WTC11 (cell line): ENCODE results near the gene KLK11. TPM values are rescaled to one million over a fixed set of nuclear protein-coding genes. Genes with fewer than 3 reads are reported as not detected.

Experiments used
- ATAC-seq: fragments of 200-7000 bp; cut with Tn5 transposase; 2 replicates; pipeline ENCODE4 v1.10.0; 2021; ENCODE audit warnings: mild to moderate bottlenecking, moderate library complexity
- CTCF ChIA-PET: fragments of 300-600 bp; sonication (Branson Sonifier 250); formaldehyde crosslinking; loops from one replicate; lab custom pipeline; 2021; ENCODE audit warnings: antibody characterized with exemption; lab: Charles Lee
- POLR2A ChIA-PET: fragments of 350-600 bp; sonication (Branson Sonifier 250); formaldehyde crosslinking; loops from one replicate; lab custom pipeline; 2021; ENCODE audit warnings: antibody characterized with exemption; lab: Charles Lee
- DNase-seq: peaks from one replicate; pipeline ENCODE4 v3.0.0; 2021; ENCODE audit warnings: low spot score
- H3K27ac Mint-ChIP-seq: 2 replicates; pipeline ENCODE4 v1.8.0; 2021; ENCODE audit warnings: mixed read lengths
- H3K27me3 Mint-ChIP-seq: 2 replicates; pipeline ENCODE4 v1.8.0; 2021; ENCODE audit warnings: low read depth, mild to moderate bottlenecking, moderate library complexity, mixed read lengths
- H3K36me3 Mint-ChIP-seq: 2 replicates; pipeline ENCODE4 v1.8.0; 2021; ENCODE audit warnings: mixed read lengths
- H3K4me1 Mint-ChIP-seq: 2 replicates; pipeline ENCODE4 v1.8.0; 2022; ENCODE audit warnings: mixed read lengths
- H3K4me3 Mint-ChIP-seq: 2 replicates; pipeline ENCODE4 v1.8.0; 2021; ENCODE audit warnings: mild to moderate bottlenecking, moderate library complexity, mixed read lengths
- H3K9me3 Mint-ChIP-seq: 2 replicates; pipeline ENCODE4 v1.8.0; 2021; ENCODE audit warnings: mixed read lengths
- AFF4 ChIP-seq: sonication (generic); formaldehyde crosslinking; IDR thresholded peaks from 2 replicates; pipeline ENCODE4 v1.8.1; 2023; ENCODE audit warnings: mild to moderate bottlenecking, missing genetic modification reagents, borderline replicate concordance
- ATF1 ChIP-seq: sonication (generic); formaldehyde crosslinking; IDR thresholded peaks from 2 replicates; pipeline ENCODE4 v1.8.1; 2023; ENCODE audit warnings: mild to moderate bottlenecking, moderate library complexity, missing genetic modification reagents
- CREB1 ChIP-seq: sonication (generic); formaldehyde crosslinking; IDR thresholded peaks from 2 replicates; pipeline ENCODE4 v1.8.0; 2023; ENCODE audit warnings: mild to moderate bottlenecking, missing genetic modification reagents
- FOXK1 ChIP-seq: sonication (generic); formaldehyde crosslinking; IDR thresholded peaks from 2 replicates; pipeline ENCODE4 v1.8.0; 2022; ENCODE audit warnings: mild to moderate bottlenecking, moderate library complexity, missing genetic modification reagents
- HMGA2 ChIP-seq: fragments of 250-450 bp; sonication (Bioruptor Pico); IDR thresholded peaks from 2 replicates; pipeline ENCODE4 v1.4.0; 2021; ENCODE audit warnings: mild to moderate bottlenecking, moderate library complexity
- IRF2 ChIP-seq: sonication (generic); formaldehyde crosslinking; IDR thresholded peaks from 2 replicates; pipeline ENCODE4 v1.8.0; 2022; ENCODE audit warnings: low read depth, missing genetic modification reagents, borderline replicate concordance
- JAZF1 ChIP-seq: fragments of 250-450 bp; sonication (Bioruptor Pico); IDR thresholded peaks from 2 replicates; pipeline ENCODE4 v1.9.0; 2021; ENCODE audit warnings: moderate library complexity, mild to moderate bottlenecking, inconsistent platforms
- KAT7 ChIP-seq: sonication (generic); formaldehyde crosslinking; IDR thresholded peaks from 2 replicates; pipeline ENCODE4 v1.8.1; 2023; ENCODE audit warnings: missing genetic modification reagents, mild to moderate bottlenecking, borderline replicate concordance
- MXD4 ChIP-seq: fragments of 250-450 bp; sonication (Bioruptor Pico); IDR thresholded peaks from 2 replicates; pipeline ENCODE4 v1.8.0; 2021; ENCODE audit warnings: mild to moderate bottlenecking, moderate library complexity, borderline replicate concordance
- PREB ChIP-seq: sonication (generic); formaldehyde crosslinking; IDR thresholded peaks from 2 replicates; pipeline ENCODE4 v1.8.1; 2022; ENCODE audit warnings: mild to moderate bottlenecking, missing genetic modification reagents, moderate library complexity, borderline replicate concordance
- ZBTB21 ChIP-seq: sonication (generic); formaldehyde crosslinking; IDR thresholded peaks from 2 replicates; pipeline ENCODE4 v1.8.1; 2023; ENCODE audit warnings: mild to moderate bottlenecking, missing genetic modification reagents, borderline replicate concordance
- ZNF263 ChIP-seq: sonication (generic); formaldehyde crosslinking; IDR thresholded peaks from 2 replicates; pipeline ENCODE4 v1.8.1; 2022; ENCODE audit warnings: low read depth, mild to moderate bottlenecking, moderate library complexity, missing genetic modification reagents
- ZNF512 ChIP-seq: sonication (generic); formaldehyde crosslinking; IDR thresholded peaks from 2 replicates; pipeline ENCODE4 v1.8.1; 2022; ENCODE audit warnings: missing genetic modification reagents, borderline replicate concordance
- total RNA-seq: library from RNA; stranded (reverse); gene quantifications from 3 replicates; pipeline ENCODE4 v1.2.3, GENCODE V29; 2021
- TF ChIP-seq, protein P1 (sequence below): sonication (generic); formaldehyde crosslinking; IDR thresholded peaks from 2 replicates; pipeline ENCODE4 v1.8.1; 2023; ENCODE audit warnings: mild to moderate bottlenecking, moderate library complexity, missing genetic modification reagents
- TF ChIP-seq, protein P2 (sequence below): sonication (generic); formaldehyde crosslinking; IDR thresholded peaks from 2 replicates; pipeline ENCODE4 v1.8.0; 2023; ENCODE audit warnings: mild to moderate bottlenecking, missing genetic modification reagents
- TF ChIP-seq, protein P3 (sequence below): sonication (generic); formaldehyde crosslinking; IDR thresholded peaks from 2 replicates; pipeline ENCODE4 v1.8.1; 2023; ENCODE audit warnings: mild to moderate bottlenecking, missing genetic modification reagents, moderate library complexity

The KLK11 gene
- total RNA-seq, 1 experiment from 2014 or later = 0.55 TPM

DNA sequence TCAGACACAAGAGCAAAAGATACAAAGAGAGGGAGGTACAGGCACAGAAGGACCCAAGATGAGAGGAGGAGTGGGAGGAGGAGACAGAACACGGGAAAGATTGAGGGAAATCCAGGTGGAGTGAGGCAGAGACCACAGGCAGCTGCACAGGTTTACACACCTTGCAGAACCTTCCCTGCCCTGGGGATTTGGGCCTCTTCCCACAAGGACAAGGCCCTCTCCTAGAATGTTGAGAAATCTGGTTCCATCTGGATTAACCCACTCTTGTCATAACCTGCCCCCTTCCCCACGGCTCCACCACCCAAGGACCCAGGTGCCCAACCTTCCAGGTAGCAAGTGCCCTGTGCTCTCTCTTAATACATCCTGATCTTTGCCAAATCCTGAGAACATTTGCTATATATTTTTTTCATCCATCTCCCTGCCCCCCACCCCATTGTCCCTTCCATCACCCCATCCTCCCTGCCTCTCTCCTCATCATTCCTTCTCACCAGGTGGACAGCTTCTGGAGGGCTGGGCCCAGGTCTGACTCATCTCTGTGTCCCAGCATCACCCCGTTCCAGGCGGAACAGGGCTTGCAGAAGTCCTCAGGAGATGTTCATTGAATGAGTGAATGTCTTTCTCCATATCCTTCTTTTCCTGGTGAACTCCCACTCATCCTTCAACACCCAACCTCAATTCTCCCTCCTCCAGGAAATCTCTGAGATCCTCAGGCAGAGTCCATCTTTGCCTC is 16.2 kb downstream of the KLK11 start (continued):
- TF ChIP-seq, protein P1, sequence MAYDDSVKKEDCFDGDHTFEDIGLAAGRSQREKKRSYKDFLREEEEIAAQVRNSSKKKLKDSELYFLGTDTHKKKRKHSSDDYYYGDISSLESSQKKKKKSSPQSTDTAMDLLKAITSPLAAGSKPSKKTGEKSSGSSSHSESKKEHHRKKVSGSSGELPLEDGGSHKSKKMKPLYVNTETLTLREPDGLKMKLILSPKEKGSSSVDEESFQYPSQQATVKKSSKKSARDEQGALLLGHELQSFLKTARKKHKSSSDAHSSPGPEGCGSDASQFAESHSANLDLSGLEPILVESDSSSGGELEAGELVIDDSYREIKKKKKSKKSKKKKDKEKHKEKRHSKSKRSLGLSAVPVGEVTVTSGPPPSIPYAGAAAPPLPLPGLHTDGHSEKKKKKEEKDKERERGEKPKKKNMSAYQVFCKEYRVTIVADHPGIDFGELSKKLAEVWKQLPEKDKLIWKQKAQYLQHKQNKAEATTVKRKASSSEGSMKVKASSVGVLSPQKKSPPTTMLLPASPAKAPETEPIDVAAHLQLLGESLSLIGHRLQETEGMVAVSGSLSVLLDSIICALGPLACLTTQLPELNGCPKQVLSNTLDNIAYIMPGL (CRISPR knock-in tag) = no peak
- no peak for TF ChIP-seq IRF2
- no peak for TF ChIP-seq ZNF263 (CRISPR knock-in tag)
- TF ChIP-seq JAZF1 (CRISPR knock-in tag) = no peak
- TF ChIP-seq, protein P2, sequence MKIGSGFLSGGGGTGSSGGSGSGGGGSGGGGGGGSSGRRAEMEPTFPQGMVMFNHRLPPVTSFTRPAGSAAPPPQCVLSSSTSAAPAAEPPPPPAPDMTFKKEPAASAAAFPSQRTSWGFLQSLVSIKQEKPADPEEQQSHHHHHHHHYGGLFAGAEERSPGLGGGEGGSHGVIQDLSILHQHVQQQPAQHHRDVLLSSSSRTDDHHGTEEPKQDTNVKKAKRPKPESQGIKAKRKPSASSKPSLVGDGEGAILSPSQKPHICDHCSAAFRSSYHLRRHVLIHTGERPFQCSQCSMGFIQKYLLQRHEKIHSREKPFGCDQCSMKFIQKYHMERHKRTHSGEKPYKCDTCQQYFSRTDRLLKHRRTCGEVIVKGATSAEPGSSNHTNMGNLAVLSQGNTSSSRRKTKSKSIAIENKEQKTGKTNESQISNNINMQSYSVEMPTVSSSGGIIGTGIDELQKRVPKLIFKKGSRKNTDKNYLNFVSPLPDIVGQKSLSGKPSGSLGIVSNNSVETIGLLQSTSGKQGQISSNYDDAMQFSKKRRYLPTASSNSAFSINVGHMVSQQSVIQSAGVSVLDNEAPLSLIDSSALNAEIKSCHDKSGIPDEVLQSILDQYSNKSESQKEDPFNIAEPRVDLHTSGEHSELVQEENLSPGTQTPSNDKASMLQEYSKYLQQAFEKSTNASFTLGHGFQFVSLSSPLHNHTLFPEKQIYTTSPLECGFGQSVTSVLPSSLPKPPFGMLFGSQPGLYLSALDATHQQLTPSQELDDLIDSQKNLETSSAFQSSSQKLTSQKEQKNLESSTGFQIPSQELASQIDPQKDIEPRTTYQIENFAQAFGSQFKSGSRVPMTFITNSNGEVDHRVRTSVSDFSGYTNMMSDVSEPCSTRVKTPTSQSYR (CRISPR knock-in tag) = no peak
- TF ChIP-seq AFF4 = no peak
- TF ChIP-seq ZNF512 (CRISPR knock-in tag) = no peak
- TF ChIP-seq CREB1 (CRISPR knock-in tag) = no peak

- CTCF ChIA-PET = no interaction called here
- Mint-ChIP-seq H3K4me3 (no peak overlapping the region), H3K27ac (no peak overlapping the region), H3K36me3 (no peaks in the 10 kb centered on the region), H3K4me1 (no peaks in the 10 kb centered on the region), H3K9me3 (no peaks in the 10 kb centered on the region), H3K27me3 (peaks cover 54% of the 10 kb centered on the region)
- DNase-seq (no peak), ATAC-seq (no peak)
- TF ChIP-seq MXD4 (CRISPR knock-in tag) (no peak), HMGA2 (no peak), KAT7 (CRISPR knock-in tag) (no peak), FOXK1 (CRISPR knock-in tag) (no peak), ZBTB21 (CRISPR knock-in tag) (no peak), CREB1 (CRISPR knock-in tag) (no peak), ATF1 (CRISPR knock-in tag) (no peak), PREB (no peak)
- TF ChIP-seq, protein P3, sequence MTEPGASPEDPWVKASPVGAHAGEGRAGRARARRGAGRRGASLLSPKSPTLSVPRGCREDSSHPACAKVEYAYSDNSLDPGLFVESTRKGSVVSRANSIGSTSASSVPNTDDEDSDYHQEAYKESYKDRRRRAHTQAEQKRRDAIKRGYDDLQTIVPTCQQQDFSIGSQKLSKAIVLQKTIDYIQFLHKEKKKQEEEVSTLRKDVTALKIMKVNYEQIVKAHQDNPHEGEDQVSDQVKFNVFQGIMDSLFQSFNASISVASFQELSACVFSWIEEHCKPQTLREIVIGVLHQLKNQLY (CRISPR knock-in tag) = no peak
- POLR2A ChIA-PET = no interaction called here
Measured at GRCh38 chr19:51009061-51009891, 17.1 kb downstream of the KLK11 start.
